Nucleus accumbens (tissue), 56 donors: Measurements from ENCODE around the gene NAT9.

Source experiments
- DNase-seq, 56 donors: peaks; one replicate each; lab custom pipeline; 2025; lab: John Stamatoyannopoulos, UW

Gene NAT9

GRCh38 chr17:74776044-74776962 lies at the start of gene NAT9:
NAT9 (minus strand) TSS chr17:74776345; CDS start chr17:74775698, 647 bp downstream.
- DNase-seq: peak in 54 of 56 donors; percentile 69 to 98 (median 92)

- DNase-seq: peak in 5 of 56 donors; percentile 8 to 45 (median 24)
Measured at GRCh38 chr17:74824961-74825627, 48.9 kb upstream of the NAT9 start.

- peak in 46 of 56 donors; percentile 17 to 82 (median 57) for DNase-seq
Measured at GRCh38 chr17:74822939-74823367, 46.8 kb upstream of the NAT9 start.

- peak in 4 of 56 donors; percentile 43 to 64 (median 45) for DNase-seq
Measured at GRCh38 chr17:74822335-74822938, 46.3 kb upstream of the NAT9 start.

GRCh38 chr17:74821655-74822334 lies 45.6 kb upstream of the NAT9 start:
- DNase-seq: peak in 5 of 56 donors; percentile 36 to 44 (median 39)

- no peak for DNase-seq
Measured at GRCh38 chr17:74819801-74820436, 43.8 kb upstream of the NAT9 start.

GRCh38 chr17:74818291-74818938 lies 42.3 kb upstream of the NAT9 start:
- no peak for DNase-seq

GRCh38 chr17:74816905-74817620 lies 40.9 kb upstream of the NAT9 start:
- no peak for DNase-seq

GRCh38 chr17:74815550-74816370 lies 39.6 kb upstream of the NAT9 start:
- DNase-seq: no peak

GRCh38 chr17:74815067-74815466 lies 38.9 kb upstream of the NAT9 start:
- DNase-seq: no peak

GRCh38 chr17:74814453-74814852 lies 38.3 kb upstream of the NAT9 start:
- no peak for DNase-seq

GRCh38 chr17:74812109-74813009 lies 36.2 kb upstream of the NAT9 start:
- DNase-seq: peak in 3 of 56 donors; percentile 42 to 63 (median 61)

- peak in 25 of 56 donors; percentile 16 to 64 (median 35) for DNase-seq
Measured at GRCh38 chr17:74810699-74811485, 34.7 kb upstream of the NAT9 start.

- DNase-seq: no peak
Measured at GRCh38 chr17:74808714-74809430, 32.7 kb upstream of the NAT9 start.

GRCh38 chr17:74807925-74808324 lies 31.8 kb upstream of the NAT9 start:
- peak in 10 of 56 donors; percentile 20 to 57 (median 32) for DNase-seq
